Vagina (tissue), 2 donors: ENCODE results near the gene LITAF. TPM values are rescaled to one million over a fixed set of nuclear protein-coding genes. Genes with fewer than 3 reads are reported as not detected.
"Not testable (repeated sequence)": the region's sequence is repeated elsewhere in the genome, so short reads cannot be mapped to it uniquely, and the experiment has no call there.

Experiments used
- DNase-seq, 2 donors: peaks; one replicate each; pipeline ENCODE4 v3.0.0-alpha.2; 2017; ENCODE audit errors: extremely low spot score in 2 of 2
- H3K27ac ChIP-seq: fragments of 200-600 bp; sonication (generic); one replicate; pipeline ENCODE4 v1.5.1; 2019
- H3K27me3 ChIP-seq: fragments of 200-600 bp; sonication (generic); one replicate; pipeline ENCODE4 v1.5.1; 2019
- H3K36me3 ChIP-seq, 2 donors: fragments of 200-600 bp; sonication (generic); one replicate each; pipeline ENCODE4 v1.5.1; 2017 to 2019
- H3K4me1 ChIP-seq: fragments of 200-600 bp; sonication (generic); one replicate; pipeline ENCODE4 v1.5.1; 2019
- H3K4me3 ChIP-seq, 2 donors: fragments of 200-600 bp; sonication (generic); 1 replicate in 1 of 2; 2 replicates in 1 of 2; pipeline ENCODE4 v1.5.1; 2016 to 2019
- H3K9me3 ChIP-seq: fragments of 200-600 bp; sonication (generic); one replicate; pipeline ENCODE4 v1.5.1; 2019
- POLR2A ChIP-seq, 2 donors: fragments of 450-650 bp; IDR thresholded peaks; one replicate each; pipeline ENCODE4 v1.6.1; 2017; ENCODE audit warnings: antibody characterized with exemption in 2 of 2, mild to moderate bottlenecking in 2 of 2, moderate library complexity in 2 of 2
- POLR2AphosphoS5 ChIP-seq, 2 donors: sonication (generic); formaldehyde crosslinking; IDR thresholded peaks; one replicate each; pipeline ENCODE4 v1.9.0; 2017; ENCODE audit warnings: antibody characterized with exemption in 2 of 2, mild to moderate bottlenecking in 2 of 2, low read depth in 1 of 2; ENCODE audit not compliant: insufficient read depth in 1 of 2
- intact Hi-C: fragments of 100-400 bp; cut with DNase I; formaldehyde crosslinking; loops from one replicate; pipeline ENCODE4 v1.15.1; 2023
- total RNA-seq: library from RNA; depleted of rRNA; stranded (reverse); fragments of >200 nt; gene quantifications from one replicate; pipeline ENCODE4 v1.2.3, GENCODE V29; 2016
- TF ChIP-seq, protein P1 (sequence below), 3 experiments: fragments of 450-650 bp in 2 of 3; fragments of 200-600 bp in 1 of 3; sonication (generic) in 1 of 3; IDR thresholded peaks; one replicate each; pipeline ENCODE4 v1.5.1; 2017 to 2019; ENCODE audit warnings: antibody characterized with exemption in 3 of 3, mild to moderate bottlenecking in 2 of 3, moderate library complexity in 2 of 3

Gene LITAF
- total RNA-seq, 1 donor from 2014 or later = 111 TPM

DNA sequence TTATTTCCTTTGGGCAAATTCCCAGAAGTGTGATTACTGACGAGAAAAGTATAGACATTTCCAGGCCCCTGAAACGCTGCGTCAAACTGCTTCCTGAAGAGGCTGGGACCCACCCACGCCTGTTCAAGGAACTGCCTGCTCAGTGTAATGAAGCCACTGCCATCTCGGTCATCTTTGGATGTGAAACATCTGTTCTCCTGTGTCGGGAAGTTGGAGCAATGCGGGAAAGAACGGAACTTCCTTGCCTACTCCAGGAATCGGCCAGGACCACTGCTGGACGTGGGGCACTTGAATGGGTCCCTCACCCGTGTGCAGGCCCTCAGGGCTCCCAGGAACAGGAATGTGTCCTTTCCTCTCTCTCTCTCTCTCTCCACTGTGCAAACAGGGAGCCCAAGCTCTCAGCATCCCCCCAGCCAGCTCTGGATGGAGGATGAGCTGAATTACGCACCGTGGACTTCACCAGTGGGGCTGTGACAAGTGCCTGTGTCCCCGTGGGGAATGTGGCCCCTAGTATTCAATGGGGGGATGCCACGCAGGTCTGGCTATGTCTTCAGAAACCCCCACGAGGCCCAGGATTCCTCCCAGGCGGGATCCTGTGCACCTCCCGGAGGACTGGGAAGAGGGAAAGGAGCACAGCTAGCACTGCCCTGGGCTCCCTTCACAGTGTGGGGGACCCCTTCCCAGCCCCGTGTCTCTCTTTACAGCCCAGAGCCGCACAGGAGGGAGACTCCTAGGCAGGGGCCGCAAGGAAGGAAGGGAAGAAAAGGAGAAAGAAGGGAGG, 18.3 kb upstream of the LITAF start:
- Histone ChIP-seq H3K27me3 (no peaks in the 10 kb centered on the region), H3K27ac (peak overlapping the region; percentile 72), H3K9me3 (no peaks in the 10 kb centered on the region), H3K36me3 (no peaks in the 10 kb centered on the region), H3K4me1 (peaks cover 21% of the 10 kb centered on the region), H3K4me3 (no peak overlapping the region)
- no peak for DNase-seq
- TF ChIP-seq, protein P1, sequence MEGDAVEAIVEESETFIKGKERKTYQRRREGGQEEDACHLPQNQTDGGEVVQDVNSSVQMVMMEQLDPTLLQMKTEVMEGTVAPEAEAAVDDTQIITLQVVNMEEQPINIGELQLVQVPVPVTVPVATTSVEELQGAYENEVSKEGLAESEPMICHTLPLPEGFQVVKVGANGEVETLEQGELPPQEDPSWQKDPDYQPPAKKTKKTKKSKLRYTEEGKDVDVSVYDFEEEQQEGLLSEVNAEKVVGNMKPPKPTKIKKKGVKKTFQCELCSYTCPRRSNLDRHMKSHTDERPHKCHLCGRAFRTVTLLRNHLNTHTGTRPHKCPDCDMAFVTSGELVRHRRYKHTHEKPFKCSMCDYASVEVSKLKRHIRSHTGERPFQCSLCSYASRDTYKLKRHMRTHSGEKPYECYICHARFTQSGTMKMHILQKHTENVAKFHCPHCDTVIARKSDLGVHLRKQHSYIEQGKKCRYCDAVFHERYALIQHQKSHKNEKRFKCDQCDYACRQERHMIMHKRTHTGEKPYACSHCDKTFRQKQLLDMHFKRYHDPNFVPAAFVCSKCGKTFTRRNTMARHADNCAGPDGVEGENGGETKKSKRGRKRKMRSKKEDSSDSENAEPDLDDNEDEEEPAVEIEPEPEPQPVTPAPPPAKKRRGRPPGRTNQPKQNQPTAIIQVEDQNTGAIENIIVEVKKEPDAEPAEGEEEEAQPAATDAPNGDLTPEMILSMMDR (IDR thresholded peaks at IDR 0.05) = no peak
- TF ChIP-seq POLR2A (IDR thresholded peaks at IDR 0.05) (no peak), POLR2AphosphoS5 (IDR thresholded peaks at IDR 0.05; ENCODE audit: insufficient read depth in 1 of 2, low read depth in 1 of 2) (peak; percentile 68 to 72)
- intact Hi-C loops = no loop called here

DNA sequence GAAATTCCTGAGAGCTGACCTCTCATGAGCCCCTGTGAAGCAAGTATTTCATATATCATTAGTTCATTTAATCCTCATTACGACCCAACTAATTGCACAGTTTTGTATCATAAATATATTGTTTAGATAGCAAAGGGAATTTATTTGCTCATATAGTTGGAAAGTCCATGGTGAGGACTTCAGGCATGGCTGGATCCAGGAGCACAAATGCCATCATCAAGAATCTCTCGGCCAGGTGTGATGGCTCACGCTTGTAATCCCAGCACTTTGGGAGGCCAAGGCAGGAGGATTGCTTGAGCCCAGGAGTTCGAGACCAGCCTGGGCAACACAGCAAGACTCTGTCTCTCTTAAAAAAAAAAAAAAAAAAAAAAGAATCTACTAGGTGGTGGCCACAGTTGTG, 17.6 kb upstream of the LITAF start:
- H3K27ac ChIP-seq = peak overlapping the region; percentile 72
- H3K9me3 ChIP-seq, intact Hi-C loops, H3K27me3 ChIP-seq, H3K36me3 ChIP-seq, H3K4me3 ChIP-seq, DNase-seq: not testable (repeated sequence)
- peaks cover 21% of the 10 kb centered on the region for H3K4me1 ChIP-seq

DNA sequence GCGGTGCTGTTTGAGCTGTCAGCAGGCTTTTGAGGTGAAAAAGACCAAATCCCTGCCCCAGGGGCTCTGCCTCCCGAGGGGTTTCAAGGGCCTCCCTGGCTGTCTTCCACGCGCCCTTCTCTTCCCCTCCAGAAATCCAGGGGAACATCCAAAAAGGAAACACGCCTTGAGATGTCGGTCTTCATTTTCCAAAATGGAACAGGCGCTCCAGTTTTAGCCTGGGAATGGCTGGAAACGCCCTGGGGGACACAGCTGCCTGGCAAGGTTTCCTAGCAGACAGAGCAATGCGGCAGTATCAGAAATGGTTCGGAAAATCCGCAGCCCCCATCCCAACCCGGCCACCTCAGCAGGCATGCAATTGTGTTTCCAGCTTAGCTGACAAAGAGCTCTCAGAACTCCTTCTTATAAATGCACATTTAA, 16.6 kb upstream of the LITAF start:
- Histone ChIP-seq H3K9me3 (no peaks in the 10 kb centered on the region), H3K36me3 (no peaks in the 10 kb centered on the region), H3K27ac (peak overlapping the region; percentile 72), H3K4me3 (peak overlapping the region in 1 of 2 donors; percentile 16), H3K27me3 (no peaks in the 10 kb centered on the region), H3K4me1 (peaks cover 22% of the 10 kb centered on the region)
- no peak for DNase-seq
- intact Hi-C loops = no loop called here
- TF ChIP-seq POLR2A (IDR thresholded peaks at IDR 0.05) (no peak), POLR2AphosphoS5 (IDR thresholded peaks at IDR 0.05; ENCODE audit: insufficient read depth in 1 of 2, low read depth in 1 of 2) (peak in 1 of 2 donors; percentile 53)

DNA sequence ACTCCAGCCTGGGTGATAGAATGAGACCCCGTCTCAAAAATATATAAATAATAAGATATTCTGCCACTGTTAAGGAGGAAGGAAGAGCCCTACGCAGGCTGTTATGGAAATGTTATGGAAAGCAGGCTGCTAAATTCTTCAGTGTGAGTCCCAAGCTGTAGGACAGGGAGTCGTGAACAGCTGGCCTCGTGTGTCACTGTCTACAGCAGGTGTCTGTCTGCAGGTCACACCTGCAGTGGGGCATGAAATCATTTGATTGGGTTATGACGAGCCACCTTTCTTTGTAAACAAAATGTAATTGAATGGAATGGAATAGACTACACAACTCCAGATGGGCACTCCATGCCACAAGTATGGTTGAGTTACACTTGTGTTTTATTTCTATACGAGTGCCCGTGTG, 15.6 kb upstream of the LITAF start:
- Histone ChIP-seq H3K36me3 (no peaks in the 10 kb centered on the region), H3K4me3 (no peak overlapping the region), H3K27me3 (no peaks in the 10 kb centered on the region), H3K27ac (peak overlapping the region; percentile 72), H3K9me3 (no peaks in the 10 kb centered on the region), H3K4me1 (peaks cover 32% of the 10 kb centered on the region)
- no peak for DNase-seq
- TF ChIP-seq POLR2A (IDR thresholded peaks at IDR 0.05) = no peak
- no peak for TF ChIP-seq POLR2AphosphoS5 (IDR thresholded peaks at IDR 0.05; ENCODE audit: insufficient read depth in 1 of 2, low read depth in 1 of 2)
- TF ChIP-seq, protein P1 (IDR thresholded peaks at IDR 0.05) = no peak
- intact Hi-C loops = no loop called here

DNA sequence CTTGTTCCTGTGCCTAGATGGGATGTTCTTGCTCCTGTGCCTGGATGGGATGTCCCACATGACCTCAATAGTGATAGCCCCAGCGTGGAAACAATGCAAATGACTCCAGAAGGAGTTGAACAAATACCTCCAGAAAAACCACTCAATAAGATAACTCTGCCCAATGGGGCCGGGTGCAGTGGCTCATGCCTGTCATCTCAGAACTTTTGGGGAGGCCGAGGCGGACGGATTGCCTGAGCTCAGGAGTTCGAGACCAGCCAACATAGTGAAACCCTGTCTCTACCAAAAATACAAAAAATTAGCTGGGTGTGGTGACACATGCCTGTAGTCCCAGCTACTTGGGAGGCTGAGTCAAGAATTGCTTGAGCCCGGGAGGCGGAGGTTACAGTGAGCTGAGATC, 15.2 kb upstream of the LITAF start:
- TF ChIP-seq, protein P1 (IDR thresholded peaks at IDR 0.05) = no peak
- TF ChIP-seq POLR2AphosphoS5 (IDR thresholded peaks at IDR 0.05; ENCODE audit: insufficient read depth in 1 of 2, low read depth in 1 of 2) (no peak), POLR2A (IDR thresholded peaks at IDR 0.05) (no peak)
- DNase-seq = no peak
- no peak overlapping the region for H3K4me3 ChIP-seq

DNA sequence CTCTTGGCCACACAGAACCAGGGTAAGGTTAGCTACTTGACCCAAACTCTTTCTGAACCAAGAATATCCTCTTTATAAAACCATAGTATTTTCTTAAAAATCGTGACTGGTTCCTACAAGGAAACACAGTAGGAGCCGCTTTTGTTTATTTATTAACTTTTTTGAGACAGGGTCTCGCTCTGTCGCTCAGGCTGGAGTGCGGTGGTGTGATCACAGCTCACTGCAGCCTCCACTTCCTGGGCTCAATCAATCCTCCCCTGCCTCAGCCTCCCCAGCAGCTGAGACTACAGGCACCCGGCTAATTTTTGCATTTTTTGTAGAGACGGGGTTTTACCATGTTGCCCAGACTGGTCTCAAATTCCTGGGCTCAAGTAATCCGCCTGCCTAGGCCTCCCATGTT, 14.7 kb upstream of the LITAF start:
- TF ChIP-seq POLR2A (IDR thresholded peaks at IDR 0.05) = no peak
- TF ChIP-seq, protein P1 (IDR thresholded peaks at IDR 0.05) = no peak
- TF ChIP-seq POLR2AphosphoS5 (IDR thresholded peaks at IDR 0.05; ENCODE audit: insufficient read depth in 1 of 2, low read depth in 1 of 2) = no peak
- no peak for DNase-seq
- Histone ChIP-seq H3K36me3 (no peaks in the 10 kb centered on the region), H3K27ac (peak overlapping the region; percentile 72), H3K27me3 (no peaks in the 10 kb centered on the region), H3K4me1 (peaks cover 41% of the 10 kb centered on the region), H3K4me3 (no peak overlapping the region), H3K9me3 (no peaks in the 10 kb centered on the region)
- intact Hi-C loops = no loop called here

More for the DNA sequence above, 15.2 kb upstream of the LITAF start:
- intact Hi-C loops = no loop called here
- Histone ChIP-seq H3K4me1 (peaks cover 37% of the 10 kb centered on the region), H3K9me3 (no peaks in the 10 kb centered on the region), H3K27ac (peak overlapping the region; percentile 72), H3K36me3 (no peaks in the 10 kb centered on the region), H3K27me3 (no peaks in the 10 kb centered on the region)
